ENCODE data around the gene RAB5IF. TPM values are rescaled to one million over a fixed set of nuclear protein-coding genes. Genes with fewer than 3 reads are reported as not detected.

RAB5IF gene
- total and polyA plus RNA-seq, 9 of the 15 experiments (the other 6 are each of a cell fraction or from before 2014, with no cell fraction given) = 26.5 to 198 (median 134) TPM

GRCh38 chr20:36584018-36584481 lies 21.5 kb upstream of the RAB5IF start:
- Histone ChIP-seq H3K9ac (ENCODE audit: insufficient read depth in 1 of 2, low read depth in 2 of 2, low read length in 2 of 2) (no peak overlapping the region), H3K4me3 (no peak overlapping the region), H3K9me3 (replicated peaks; ENCODE audit: control insufficient read depth, insufficient read depth, low read depth, low read length) (no peaks in the 10 kb centered on the region), H3K9me1 (ENCODE audit: control insufficient read depth, insufficient read depth, low read length) (no peaks in the 10 kb centered on the region), H3K27me3 (ENCODE audit: control insufficient read depth in 2 of 2, insufficient read depth in 2 of 2, low read length in 2 of 2) (no peaks in the 10 kb centered on the region), H3K4me1 (replicated peaks in 1 of 2; ENCODE audit: control insufficient read depth in 2 of 2, insufficient read depth in 2 of 2, low read length in 2 of 2) (no peaks in the 10 kb centered on the region; a peak in 1 of 5 replicates), H3K27ac (ENCODE audit: extremely low read depth, low read depth, low read length) (no peak overlapping the region), H3K4me2 (ENCODE audit: insufficient read depth, low read length) (no peak overlapping the region), H4K20me1 (replicated peaks; ENCODE audit: control insufficient read depth, insufficient read depth, low read length) (peaks cover 5% of the 10 kb centered on the region), H3K79me2 (ENCODE audit: control insufficient read depth, insufficient read depth, low read length) (no peaks in the 10 kb centered on the region), H3K36me3 (ENCODE audit: control insufficient read depth, insufficient read depth, low read length) (peaks cover 34% of the 10 kb centered on the region; the same call in 2 of the 3 replicates), H2AFZ (ENCODE audit: low read depth, low read length) (no peak overlapping the region)
- WGBS (ENCODE audit: insufficient coverage, low coverage, missing lambda C conversion rate) = 83% methylated on average over 2 of the region's 2 CpGs
- BruUV-seq (replicated peaks) = no TSS peak
- ChIA-PET POLR2A (interaction anchor here (0.6 kb wide), 2 partner anchors 9 to 466 kb away, joined by 3 read pairs; no protein-coding TSS in a partner anchor), CTCF (ENCODE audit: low intra/inter-chr PET ratio) (no interaction called here)
- intact Hi-C loops (cut with micrococcal nuclease) (no loop called here), in situ Hi-C loops (cut with MboI) (no loop called here)
- no peak for FAIRE-seq
- ATAC-seq = peak; percentile 26; the same call in 1 of the 3 replicates
- peak in 1 of 4 experiments; percentile 16 for DNase-seq (ENCODE audit: extremely low read depth in 1 of 4, low spot score in 3 of 4)
- TF ChIP-seq ZBTB43 (CRISPR knock-in tag; IDR thresholded peaks at IDR 0.05) (no peak), MNT (conservative IDR thresholded peaks at IDR 0.05) (no peak), TAF9B (IDR thresholded peaks at IDR 0.05; ENCODE audit: partially characterized antibody) (no peak), ZSCAN32 (CRISPR knock-in tag; IDR thresholded peaks at IDR 0.05) (no peak), THRB (CRISPR knock-in tag; conservative IDR thresholded peaks at IDR 0.05) (no peak), STAT5B (CRISPR knock-in tag; IDR thresholded peaks at IDR 0.05) (no peak), DIDO1 (tag; IDR thresholded peaks at IDR 0.05; ENCODE audit: low read depth) (no peak), CEBPB (tag; IDR thresholded peaks at IDR 0.05) (no peak), NFIX (CRISPR knock-in tag; IDR thresholded peaks at IDR 0.05; ENCODE audit: low read depth) (no peak), ZBTB33 (CRISPR knock-in tag; IDR thresholded peaks at IDR 0.05) (no peak), CBFA2T3 (IDR thresholded peaks at IDR 0.05) (no peak), ZNF354B (CRISPR knock-in tag; IDR thresholded peaks at IDR 0.05) (no peak), MYNN (IDR thresholded peaks at IDR 0.05) (no peak), MYNN (CRISPR knock-in tag; IDR thresholded peaks at IDR 0.05) (no peak)

All from K562 (cell line).